CD4-positive, alpha-beta T cell treated with Interleukin-17A for 4 hours (primary cell): Measurements from ENCODE around the gene HMGCS1.
"Not testable (repeated sequence)": the region's sequence is repeated elsewhere in the genome, so short reads cannot be mapped to it uniquely, and the experiment has no call there.

Experiments used
- DNase-seq: peaks from one replicate; pipeline ENCODE4 v3.0.0-alpha.2; 2020; ENCODE audit warnings: mixed read lengths

HMGCS1 gene

DNA sequence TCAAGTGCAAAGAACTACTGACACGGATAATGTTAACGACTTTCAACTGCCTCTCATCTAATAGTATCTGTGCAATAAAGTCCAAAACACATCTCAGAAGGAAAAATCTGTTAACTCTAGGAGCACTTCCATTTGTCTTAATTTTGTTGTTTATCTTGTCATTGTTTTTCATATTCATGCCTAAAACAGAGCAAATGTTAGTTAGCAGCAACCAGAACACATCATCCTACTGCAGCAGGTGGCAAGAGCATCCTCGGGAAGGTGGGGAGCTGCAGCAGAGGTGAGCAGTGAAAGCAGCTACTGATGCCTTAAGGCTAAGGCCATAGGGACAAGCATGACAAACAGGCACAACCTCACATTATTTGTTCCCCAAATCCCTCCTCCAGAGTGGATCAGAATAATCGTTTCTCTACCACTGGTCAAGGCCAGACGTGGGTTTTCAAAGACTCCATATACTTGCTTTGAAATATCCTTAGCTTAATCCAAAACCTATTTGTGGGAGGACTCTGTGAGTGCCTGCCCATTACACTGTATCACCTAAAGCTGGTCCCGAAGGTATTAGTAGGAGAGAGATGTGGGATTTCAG is 1.0 kb downstream of the HMGCS1 start:
- DNase-seq: no peak

DNA sequence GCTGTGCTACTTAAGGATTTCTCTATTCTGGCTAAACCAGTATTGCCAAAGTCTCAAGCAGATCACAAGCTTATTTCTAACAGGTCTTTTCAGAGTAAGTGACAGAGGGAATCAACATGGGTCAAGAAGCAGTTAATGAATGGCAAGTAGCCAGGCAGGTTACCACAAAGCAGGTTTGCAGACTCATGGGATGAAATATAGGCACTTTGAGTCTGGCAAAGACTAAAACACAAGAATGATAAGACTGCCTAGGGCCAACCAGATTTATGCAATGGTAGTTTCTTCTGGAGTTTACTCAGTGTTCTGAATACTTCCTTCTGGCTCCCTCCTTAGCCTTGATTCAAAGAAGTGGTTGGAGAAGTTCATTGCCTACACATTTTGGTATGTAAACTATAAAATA is 3.6 kb downstream of the HMGCS1 start:
- DNase-seq: no peak

DNA sequence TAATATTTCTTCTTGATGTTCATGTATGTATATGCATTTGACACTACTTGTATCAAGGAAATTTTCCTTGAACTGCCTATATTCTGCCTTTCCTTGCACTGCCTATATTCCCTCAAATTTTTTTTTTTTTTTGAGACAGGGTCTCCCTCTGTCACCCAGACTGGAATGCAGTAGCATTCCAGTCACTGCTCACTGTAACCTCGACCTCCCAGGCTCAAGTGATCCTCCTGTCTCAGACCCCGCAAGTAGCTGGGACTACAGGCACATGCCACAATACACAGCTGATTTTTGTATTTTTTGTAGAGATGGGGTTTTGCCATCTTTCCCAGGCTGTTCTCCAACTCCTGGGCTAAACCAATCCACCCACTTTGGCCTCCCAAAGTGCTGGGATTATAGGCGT is 4.1 kb downstream of the HMGCS1 start:
- DNase-seq: no peak

DNA sequence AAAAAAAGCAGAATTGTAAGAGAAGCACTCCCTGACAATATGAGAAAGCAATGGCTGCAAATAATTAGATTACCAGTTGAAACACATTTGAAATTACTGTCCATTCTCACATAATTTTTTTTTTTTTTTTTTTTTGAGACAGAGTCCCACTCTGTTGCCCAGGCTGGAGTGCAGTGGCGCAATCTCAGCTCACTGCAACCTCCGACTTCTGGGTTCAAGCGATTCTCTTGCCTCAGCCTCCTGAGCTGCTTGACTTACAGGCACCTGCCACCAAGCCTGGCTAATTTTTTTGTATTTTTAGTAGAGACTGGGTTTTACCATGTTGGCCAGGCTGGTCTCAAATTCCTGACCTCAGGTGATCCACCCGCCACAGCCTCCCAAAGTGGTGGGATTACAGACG is 6.3 kb downstream of the HMGCS1 start:
- DNase-seq: not testable (repeated sequence)

DNA sequence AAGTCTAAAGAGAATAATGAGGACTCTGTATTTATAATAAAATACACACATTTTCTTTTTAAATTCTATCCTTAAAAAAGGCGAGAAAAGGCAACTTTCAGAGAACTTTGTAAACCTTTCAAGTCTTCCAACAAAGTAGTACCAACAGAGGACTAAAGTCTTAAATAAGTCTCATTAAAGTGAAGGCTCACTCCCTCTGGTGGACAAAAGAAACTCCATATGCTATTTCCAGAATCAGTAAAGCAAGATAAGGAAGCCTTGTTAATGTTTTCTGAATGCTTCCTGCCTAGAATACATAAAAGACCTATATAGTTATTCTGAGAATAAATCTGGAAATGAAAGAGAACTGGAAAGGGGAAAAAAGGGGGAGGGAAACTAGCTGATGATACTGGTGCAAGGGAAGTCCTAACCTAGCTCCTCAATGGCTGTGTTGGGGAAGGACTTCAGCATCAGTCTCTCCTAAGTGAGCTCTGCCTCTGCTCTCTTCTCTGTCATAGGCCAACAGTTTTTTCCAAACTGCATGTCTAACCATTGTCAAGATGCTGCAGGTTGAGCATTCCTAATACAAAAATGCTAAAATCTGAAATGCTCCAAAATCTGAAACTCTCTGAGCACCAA is 7.2 kb downstream of the HMGCS1 start:
- no peak for DNase-seq

DNA sequence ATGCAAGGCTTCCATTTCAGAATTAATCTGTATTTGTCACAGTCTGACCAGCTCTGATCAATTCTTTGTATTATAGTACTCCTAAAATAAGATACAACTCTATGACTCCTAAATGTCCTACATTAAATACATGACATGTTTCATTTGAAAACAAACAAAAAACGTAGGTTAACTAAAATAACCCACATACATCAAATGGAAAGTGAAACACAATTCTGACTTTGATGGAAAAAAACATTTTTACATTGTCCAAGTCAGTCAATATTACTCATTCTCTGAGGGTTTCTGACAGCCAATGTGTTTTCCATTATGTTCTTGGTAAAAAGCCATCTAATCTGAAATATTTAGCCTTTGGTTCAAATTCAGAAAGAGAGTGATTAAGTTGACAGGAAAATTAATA is 8.7 kb downstream of the HMGCS1 start:
- DNase-seq: no peak

DNA sequence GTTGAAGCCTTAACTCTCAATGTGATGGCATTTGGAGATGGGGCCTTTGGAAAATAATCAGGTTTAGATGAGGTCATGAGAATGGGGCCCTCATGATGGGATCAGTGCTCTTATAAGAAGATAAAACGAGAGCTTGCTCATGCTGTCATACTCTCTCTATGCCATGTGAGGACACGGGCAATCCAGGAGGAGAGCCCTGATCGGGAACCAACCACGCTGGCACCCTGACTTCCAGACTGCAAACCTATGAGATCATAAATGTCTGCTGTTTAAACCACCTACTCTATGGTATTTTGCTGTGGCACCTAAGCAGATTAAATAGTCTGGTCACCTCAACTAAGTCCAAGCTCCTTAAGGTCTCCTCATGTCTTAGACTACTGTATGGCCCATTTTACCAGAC is 10.0 kb downstream of the HMGCS1 start:
- no peak for DNase-seq

DNA sequence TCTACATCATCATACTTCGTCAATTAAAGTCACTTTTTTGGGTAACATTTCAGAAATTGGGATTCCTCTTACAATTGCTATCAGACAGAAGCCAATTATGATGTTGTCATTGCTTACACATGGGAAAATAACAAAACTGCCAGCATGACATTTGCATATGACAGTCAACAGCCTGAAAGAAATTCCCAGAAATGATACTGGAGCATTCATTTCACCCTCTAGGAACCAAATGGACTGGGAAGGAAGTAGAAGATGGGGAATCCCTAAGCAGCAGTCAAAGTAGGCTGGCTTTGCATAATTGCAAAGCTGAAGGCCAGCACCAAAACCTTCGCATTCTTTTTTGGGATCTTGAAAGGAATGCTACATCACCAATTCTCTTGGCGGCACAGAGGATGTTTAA is 10.7 kb downstream of the HMGCS1 start:
- no peak for DNase-seq

DNA sequence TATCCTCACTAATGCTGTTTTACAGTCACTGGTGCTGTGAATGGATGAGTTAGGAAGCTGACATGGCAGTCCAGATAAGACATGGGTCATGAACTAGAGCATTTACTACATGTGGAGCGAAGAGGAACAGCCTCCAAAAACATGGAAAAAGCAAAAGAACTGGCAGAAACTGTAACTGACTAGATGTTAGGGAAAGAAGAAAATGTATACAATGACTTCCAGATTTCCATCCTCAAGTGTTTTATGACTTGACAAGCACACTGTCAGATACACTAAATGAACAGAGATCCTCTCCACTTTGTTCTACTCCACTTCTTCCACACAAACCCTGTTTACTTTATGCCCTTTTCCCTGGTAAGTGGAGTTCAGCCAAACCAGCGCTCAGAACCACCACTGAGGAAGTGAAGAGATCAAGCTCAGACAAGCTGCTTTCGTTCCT is 11.5 kb downstream of the HMGCS1 start:
- no peak for DNase-seq

DNA sequence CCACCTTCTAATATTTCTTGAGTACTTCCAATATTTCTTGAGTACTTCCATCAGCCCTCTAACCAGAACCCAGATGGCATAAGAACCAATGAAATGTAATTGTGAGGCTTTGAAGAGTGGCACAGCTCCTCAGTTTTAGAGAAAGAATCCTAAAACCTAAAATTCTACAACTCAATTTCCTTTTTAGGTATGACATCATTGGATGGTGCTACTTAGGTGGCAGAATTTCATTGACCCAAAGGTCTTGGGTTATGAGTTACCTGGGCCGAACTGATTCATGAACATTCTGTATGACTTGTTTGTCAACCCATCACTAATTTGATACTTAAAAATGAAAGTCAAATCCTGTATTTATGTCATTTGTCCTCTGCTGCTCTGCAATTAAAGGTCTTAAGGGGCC is 13.1 kb downstream of the HMGCS1 start:
- no peak for DNase-seq

DNA sequence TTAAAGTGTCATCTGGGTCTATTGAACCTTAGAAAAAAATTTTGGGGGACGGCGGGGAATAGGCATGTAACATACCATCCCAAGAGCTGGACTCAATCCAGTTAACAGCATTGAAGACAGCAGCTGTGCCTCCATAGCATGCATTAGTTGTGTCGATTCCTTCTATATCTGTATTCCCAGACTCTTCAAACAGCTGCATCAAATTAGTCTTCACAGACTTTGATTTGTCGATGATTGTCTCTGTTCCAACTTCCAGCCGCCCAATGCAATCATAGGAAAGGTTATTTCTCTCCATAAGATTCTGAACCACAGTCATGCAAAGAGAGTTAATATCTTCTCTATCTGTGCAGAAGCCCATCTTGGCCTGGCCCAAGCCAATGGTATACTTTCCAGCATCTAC is 14.8 kb downstream of the HMGCS1 start:
- DNase-seq: no peak

DNA sequence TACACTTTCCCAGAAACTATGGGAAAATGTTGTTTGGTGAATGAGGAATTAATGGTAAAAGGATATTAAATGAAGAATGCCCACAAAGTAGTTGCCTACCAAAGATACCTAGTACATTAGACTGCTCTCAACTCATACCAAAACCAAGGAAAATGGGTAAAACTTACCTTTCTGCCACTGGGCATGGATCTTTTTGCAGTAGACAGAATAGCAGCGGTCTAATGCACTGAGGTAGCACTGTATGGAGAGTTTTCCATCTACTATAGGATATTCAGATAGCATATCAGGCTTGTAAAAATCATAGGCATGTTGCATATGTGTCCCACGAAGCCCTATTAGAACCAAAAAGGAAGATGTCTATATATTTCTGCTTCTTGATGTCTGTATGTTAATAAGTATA is 16.4 kb downstream of the HMGCS1 start:
- no peak for DNase-seq

DNA sequence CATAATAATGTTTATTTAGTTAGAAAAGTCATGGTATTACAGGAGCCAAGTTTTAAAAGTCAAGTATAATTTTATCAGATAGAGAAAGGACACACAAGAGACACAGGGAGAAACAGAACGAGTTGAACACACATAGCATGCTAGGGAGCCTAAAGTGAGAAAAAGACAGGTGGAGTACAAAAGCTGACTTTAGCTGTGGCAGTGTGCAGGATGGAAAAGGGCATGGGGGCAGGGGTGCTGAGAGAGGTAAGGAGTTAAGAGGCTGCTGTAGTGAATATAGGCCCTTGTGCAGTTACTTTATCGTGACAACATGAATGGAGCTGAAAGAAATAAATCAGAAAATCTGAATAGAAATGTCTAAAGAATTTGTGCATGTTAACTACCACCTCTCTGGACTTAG is 18.0 kb downstream of the HMGCS1 start:
- no peak for DNase-seq

DNA sequence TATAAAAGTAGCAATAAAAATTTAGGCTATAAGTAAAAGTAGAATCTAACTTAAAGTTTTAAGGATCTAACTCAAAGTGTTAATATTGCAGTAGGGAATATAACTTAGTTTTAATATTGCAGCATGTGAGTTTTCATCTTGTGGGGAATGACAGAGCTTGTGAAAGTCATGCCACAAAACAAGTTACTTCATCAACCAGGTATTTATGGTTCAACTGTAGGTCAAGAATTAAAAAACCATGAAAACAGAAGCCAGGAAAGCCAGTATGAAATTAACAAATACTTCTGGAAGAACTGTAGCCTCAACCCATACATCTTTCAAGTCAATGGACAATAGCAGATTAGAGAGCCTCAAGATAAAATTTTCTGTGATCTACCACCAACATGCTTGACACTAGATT is 19.0 kb downstream of the HMGCS1 start:
- DNase-seq: no peak

DNA sequence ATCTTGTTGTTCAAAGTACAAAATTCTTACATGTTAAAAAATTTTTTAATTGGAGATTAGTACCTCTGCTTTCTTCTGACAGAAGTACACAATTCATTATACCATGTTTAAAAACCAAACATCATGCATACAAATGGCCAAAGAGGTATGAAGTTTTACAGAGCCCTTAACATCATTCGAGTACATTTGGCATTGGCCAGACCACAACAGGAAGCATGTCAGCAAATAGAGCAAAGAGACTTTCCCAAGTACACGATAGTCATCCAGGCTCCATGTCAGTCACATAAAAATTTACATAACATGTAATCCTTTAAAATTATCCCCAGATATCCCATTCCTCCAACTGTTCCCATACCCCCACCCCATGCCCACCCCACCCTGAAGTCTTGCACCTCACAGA is 22.5 kb downstream of the HMGCS1 start:
- DNase-seq: no peak

DNA sequence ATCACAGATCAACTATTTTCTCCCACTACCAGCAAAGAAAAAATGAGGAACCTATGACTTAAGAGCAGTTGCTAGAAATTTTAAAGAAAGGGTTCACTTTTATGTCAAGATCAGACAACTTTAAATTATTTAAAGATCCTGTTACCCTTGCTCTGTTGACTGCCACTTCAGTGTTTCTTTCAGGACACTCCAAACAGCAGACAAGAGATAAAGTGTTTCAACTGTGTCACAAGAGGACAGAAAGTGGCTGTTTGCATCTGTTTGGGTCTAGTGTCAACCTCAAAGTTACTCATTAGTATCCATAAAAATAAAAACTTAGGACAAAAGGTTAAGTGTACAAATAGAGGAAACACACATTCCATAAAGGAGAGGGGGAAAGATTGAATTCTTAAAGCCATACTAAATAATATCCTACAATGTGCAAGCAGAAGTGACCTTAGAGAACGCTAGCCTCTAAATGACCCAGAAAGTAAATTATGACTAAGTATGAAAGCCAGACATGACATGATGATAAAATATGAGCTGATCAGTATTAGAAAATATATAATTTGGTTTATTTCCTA is 24.9 kb downstream of the HMGCS1 start:
- no peak for DNase-seq

DNA sequence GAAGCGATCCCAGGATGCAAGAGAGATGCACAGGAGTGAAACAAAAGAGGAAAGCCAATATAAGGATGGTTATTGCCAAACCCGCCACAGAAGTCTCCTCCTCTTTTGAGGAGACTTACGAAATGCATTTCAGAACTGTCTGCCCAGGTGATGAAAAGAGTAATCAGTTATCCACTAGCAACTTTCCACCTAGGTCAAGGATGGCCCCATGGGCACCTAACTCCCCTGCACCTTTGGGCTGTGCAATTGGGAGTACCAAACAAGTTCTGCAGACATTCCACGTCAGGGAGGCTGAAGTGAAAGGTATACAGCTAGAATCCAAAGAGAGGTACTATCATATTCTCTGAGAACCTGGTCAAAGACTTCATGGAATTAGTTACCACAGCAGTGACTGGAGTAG is 25.7 kb downstream of the HMGCS1 start:
- DNase-seq: no peak

DNA sequence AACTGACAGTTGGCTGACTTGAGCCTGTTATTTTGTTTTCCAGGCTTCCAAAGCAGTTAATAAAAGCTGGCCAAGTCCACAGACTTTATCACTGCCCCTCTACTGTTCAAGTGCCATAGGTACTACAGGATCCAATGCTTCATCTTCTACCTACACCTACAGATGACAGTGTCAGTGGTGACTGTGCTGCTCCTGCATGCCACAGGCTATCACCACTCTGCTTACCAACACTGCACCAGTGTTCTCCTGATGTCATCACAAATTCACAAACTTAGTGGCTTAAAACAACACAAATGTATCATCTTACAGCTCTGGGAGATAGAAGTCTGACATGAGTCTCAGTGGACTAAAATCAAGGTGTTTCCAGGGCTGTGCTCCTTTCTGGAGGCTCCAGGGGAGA is 26.6 kb downstream of the HMGCS1 start:
- no peak for DNase-seq

DNA sequence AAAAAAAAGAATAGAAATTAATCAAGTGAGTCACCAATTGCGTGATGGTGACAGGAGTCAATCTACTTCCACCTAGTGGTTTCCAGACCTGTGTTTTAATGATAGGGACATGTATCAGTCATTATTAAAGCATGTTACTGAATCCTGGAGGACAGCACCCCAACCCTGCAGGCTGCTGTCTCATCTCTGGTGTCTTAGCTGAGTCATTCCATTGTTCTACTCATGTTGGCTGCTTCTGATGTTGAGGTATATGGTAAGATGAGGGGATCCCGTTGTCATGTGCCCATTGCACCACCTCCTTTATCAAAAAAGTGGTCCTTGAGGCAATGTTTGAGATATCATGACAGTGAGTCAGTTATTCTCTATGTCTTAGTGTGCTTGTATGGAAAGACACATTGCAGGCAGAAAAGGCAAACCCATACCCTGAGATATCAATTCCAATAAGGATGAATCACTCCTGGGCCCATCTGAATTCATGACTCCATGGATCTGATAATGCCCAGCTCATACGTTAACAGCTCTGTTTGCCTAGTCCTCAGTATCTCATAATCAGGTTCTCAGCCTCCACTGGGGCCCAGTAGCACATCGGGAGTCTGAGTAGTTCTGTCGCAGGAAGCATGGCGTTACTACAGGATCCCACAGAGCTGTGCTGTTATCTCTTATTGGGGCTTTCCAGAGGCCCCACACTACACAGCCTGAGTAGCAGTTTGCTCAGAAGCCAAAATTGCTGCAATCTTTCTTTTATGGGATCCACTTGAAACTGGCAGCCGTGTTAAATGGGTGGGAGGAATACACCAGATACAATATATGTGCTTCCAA is 31.2 kb downstream of the HMGCS1 start:
- no peak for DNase-seq

DNA sequence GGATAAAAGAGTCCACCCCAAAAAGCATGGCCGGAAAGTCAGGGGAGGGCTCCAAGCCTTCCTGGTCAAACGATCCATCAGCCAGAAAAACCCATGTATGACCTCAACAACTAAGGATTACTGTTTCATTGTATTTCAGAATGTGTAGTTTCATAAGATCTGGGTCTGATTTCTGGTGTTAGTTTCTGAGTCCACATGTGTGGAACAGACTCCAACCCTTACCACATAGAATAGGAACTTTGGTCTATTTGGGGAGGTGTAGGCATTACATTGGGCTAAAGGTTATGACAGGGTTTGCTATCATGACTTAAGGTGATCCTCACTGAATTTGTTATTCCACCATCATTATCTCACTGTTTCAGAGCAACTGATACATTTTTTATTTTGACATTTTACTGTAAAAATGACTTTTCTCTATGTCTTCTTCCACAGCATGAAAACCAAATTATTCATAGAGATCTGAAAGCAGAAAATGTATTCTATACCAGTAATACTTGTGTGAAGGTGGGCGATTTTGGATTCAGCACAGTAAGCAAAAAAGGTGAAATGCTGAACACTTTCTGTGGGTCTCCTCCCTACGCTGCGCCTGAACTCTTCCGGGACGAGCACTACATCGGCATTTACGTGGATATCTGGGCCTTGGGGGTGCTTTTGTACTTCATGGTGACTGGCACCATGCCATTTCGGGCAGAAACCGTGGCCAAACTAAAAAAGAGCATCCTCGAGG is 33.5 kb downstream of the HMGCS1 start:
- DNase-seq: no peak

DNA sequence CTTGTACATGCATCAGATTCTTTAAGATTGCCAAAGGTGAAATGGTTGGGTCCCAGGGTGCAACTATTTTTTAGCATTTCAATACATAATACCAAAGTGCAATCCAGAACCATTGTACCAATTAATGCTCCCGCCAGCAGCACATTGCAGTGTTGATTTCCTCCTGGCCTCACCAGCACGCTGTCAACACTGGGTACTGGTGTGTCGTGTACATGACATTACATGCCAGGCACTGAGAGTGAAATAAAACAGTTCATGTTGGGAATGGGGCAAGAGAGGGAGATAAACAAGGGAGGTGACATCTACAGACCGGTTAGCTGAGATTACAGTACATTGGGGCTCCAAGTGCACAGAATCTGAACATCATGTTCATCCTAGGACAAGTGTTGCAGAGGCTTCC is 37.8 kb downstream of the HMGCS1 start:
- no peak for DNase-seq

DNA sequence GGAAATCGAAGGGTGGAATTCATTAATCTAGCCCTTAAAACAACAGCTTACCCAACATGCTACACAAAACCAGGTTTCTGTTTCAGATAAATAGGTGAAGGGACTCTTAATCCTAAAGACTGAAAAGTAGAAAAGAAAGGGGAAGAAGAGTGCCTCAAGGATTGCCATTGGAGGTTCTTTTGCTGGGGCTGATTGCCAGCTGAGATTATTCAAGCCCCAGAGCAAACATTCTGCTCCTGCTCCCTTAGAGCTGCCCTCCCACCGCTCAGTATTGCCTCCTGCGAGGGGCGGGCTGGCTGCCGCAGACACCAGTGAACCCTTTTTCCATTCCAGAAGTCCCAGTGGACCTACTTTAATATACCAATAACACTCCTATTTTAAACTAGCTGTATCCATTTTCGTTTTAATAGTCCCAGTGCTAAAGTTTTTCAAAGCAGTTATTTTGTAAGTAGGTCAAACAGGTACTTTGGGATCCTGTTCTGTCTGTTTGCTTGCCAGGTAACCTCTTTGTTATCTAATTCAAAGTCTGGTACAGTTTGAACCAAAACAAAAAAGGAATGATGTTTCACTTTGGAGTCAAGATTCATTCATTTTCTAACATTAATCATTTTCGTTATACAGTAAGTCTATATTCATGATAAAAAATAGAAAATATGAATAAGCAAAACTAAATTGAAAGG is 38.6 kb downstream of the HMGCS1 start:
- no peak for DNase-seq

DNA sequence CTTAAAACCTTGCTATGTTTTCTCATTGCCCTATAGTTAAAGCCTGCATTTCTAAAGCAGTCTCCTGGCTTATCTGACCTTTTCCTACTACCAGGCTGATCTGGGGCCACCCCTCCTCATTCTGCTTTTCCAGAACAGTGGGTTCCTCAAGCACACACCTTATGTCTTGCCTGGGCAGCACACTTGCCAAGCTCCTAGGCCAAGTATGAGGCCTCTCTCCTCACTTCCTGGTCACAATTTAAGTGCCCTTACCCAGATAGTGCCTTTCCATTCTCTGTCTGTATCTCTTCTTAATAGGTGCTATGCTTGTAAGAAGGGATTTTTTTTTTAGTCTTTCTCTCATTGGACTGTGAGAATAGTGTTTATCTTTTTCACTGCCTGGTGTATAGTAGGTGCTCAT is 39.7 kb downstream of the HMGCS1 start:
- DNase-seq: no peak
